CD4-positive, alpha-beta T cell (primary cell): ENCODE data around the gene RERE. TPM values are rescaled to one million over a fixed set of nuclear protein-coding genes. Genes with fewer than 3 reads are reported as not detected.
"Not testable (repeated sequence)": the region's sequence is repeated elsewhere in the genome, so short reads cannot be mapped to it uniquely, and the experiment has no call there.

ENCODE experiments used
- ATAC-seq: fragments of 200-7000 bp; cut with Tn5 transposase; one replicate; pipeline ENCODE4 v1.10.0; 2022; ENCODE audit warnings: mild to moderate bottlenecking; ENCODE audit not compliant: poor library complexity
- CTCF ChIA-PET: fragments of 350-600 bp; sonication (Branson Sonifier 250); formaldehyde crosslinking; loops from one replicate; lab custom pipeline; 2021; ENCODE audit warnings: antibody characterized with exemption, inconsistent platforms; lab: Charles Lee
- POLR2A ChIA-PET: fragments of 350-600 bp; sonication (Branson Sonifier 250); formaldehyde crosslinking; loops from one replicate; lab custom pipeline; 2021; ENCODE audit warnings: antibody characterized with exemption, inconsistent platforms; lab: Charles Lee
- DNase-seq, 14 experiments: peaks; one replicate each; pipeline ENCODE4 v3.0.0-alpha.2; 2013 to 2020; ENCODE audit warnings: mixed read lengths in 2 of 14
- H3K27ac ChIP-seq, 2 donors: one replicate each; pipeline versions ENCODE4 v1.5.1 to v1.7.0; 2013; ENCODE audit warnings: low read length in 2 of 2, low read depth in 1 of 2, mild to moderate bottlenecking in 1 of 2
- H3K27me3 ChIP-seq, 2 experiments: 1 replicate in 1 of 2; 2 replicates in 1 of 2; pipeline versions ENCODE4 v1.6.1 to v1.7.0; 2013; ENCODE audit warnings: low read length in 2 of 2, control low read depth in 1 of 2, mild to moderate bottlenecking in 1 of 2, moderate library complexity in 1 of 2; ENCODE audit not compliant: insufficient read depth in 2 of 2, control insufficient read depth in 1 of 2
- H3K36me3 ChIP-seq: one replicate; pipeline ENCODE4 v1.6.1; 2013; ENCODE audit warnings: low read length, control low read depth; ENCODE audit not compliant: insufficient read depth
- H3K4me1 ChIP-seq: one replicate; pipeline ENCODE4 v1.6.1; 2013; ENCODE audit warnings: low read length, control low read depth; ENCODE audit not compliant: insufficient read depth
- H3K4me3 ChIP-seq: one replicate; pipeline ENCODE4 v1.5.1; 2013; ENCODE audit warnings: mild to moderate bottlenecking, low read length, moderate library complexity
- H3K9me3 ChIP-seq, 2 experiments: 1 replicate in 1 of 2; 2 replicates in 1 of 2; pipeline versions ENCODE4 v1.6.1 to v1.7.0; 2013; ENCODE audit warnings: low read length in 2 of 2, mild to moderate bottlenecking in 2 of 2, control low read depth in 1 of 2, moderate library complexity in 1 of 2; ENCODE audit not compliant: control insufficient read depth in 1 of 2, insufficient read depth in 1 of 2
- H3K27ac Mint-ChIP-seq: one replicate; pipeline ENCODE4 v1.8.0; 2020; ENCODE audit warnings: mixed read lengths
- H3K27me3 Mint-ChIP-seq: one replicate; pipeline ENCODE4 v1.8.0; 2021; ENCODE audit warnings: mixed read lengths
- H3K36me3 Mint-ChIP-seq: one replicate; pipeline ENCODE4 v1.8.0; 2021; ENCODE audit warnings: low read depth, mixed read lengths
- H3K4me1 Mint-ChIP-seq: one replicate; pipeline ENCODE4 v1.8.0; 2021; ENCODE audit warnings: low read depth, mixed read lengths
- H3K4me3 Mint-ChIP-seq: one replicate; pipeline ENCODE4 v1.8.0; 2020; ENCODE audit warnings: mild to moderate bottlenecking, mixed read lengths
- H3K9me3 Mint-ChIP-seq: one replicate; pipeline ENCODE4 v1.8.0; 2020; ENCODE audit warnings: mixed read lengths
- intact Hi-C, 2 experiments: fragments of 100-400 bp; cut with DNase I in 1 of 2; cut with micrococcal nuclease in 1 of 2; formaldehyde crosslinking; loops; one replicate each; pipeline versions ENCODE4 v1.15.1 to v1.9.0; 2023 to 2025; cut with DNase I, micrococcal nuclease
- total RNA-seq, 174 experiments: library from RNA in 2 of 174; stranded (reverse) in 2 of 174; gene quantifications; one replicate each; pipeline ENCODE4 v1.2.3 and lab custom pipeline; 2021 to 2026
- TF ChIP-seq, protein P1 (sequence below): fragments of 200-600 bp; IDR thresholded peaks from one replicate; pipeline ENCODE4 v1.8.0; 2022; ENCODE audit warnings: antibody characterized with exemption, mild to moderate bottlenecking

RERE gene
- total RNA-seq, 2 experiments from 2014 or later: 78.4 to 84.0 TPM

DNA sequence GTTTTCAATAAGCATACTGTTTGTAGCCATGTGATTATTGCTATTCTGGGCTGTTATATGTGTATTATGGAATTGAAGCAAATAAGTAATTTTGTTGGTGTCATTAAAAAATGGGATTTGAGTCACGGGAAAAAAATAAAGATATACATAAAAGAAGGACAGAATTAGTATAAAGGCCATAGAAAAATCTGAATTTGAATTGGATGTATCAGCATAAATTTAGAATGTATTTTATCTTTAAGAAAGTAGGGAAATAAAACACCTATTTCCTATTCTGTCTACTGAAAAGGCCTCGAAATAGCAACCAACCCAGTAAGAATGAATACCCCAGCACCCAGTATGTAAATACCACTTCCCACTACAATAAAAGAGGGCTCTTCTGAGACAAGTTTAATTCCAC is 313.6 kb downstream of the RERE start:
- H3K27me3 Mint-ChIP-seq: no peaks in the 10 kb centered on the region
- DNase-seq: no peak
- POLR2A ChIA-PET: no interaction called here
- no peak for ATAC-seq
- no peaks in the 10 kb centered on the region for H3K9me3 Mint-ChIP-seq
- Histone ChIP-seq H3K27me3 (no peaks in the 10 kb centered on the region), H3K36me3 (peaks cover 26% of the 10 kb centered on the region), H3K27ac (no peak overlapping the region), H3K4me1 (no peaks in the 10 kb centered on the region), H3K4me3 (no peak overlapping the region), H3K9me3 (no peaks in the 10 kb centered on the region)
- peaks cover 41% of the 10 kb centered on the region for H3K36me3 Mint-ChIP-seq
- intact Hi-C loops: no loop called here
- peaks cover 20% of the 10 kb centered on the region for H3K4me1 Mint-ChIP-seq
- TF ChIP-seq, protein P1, sequence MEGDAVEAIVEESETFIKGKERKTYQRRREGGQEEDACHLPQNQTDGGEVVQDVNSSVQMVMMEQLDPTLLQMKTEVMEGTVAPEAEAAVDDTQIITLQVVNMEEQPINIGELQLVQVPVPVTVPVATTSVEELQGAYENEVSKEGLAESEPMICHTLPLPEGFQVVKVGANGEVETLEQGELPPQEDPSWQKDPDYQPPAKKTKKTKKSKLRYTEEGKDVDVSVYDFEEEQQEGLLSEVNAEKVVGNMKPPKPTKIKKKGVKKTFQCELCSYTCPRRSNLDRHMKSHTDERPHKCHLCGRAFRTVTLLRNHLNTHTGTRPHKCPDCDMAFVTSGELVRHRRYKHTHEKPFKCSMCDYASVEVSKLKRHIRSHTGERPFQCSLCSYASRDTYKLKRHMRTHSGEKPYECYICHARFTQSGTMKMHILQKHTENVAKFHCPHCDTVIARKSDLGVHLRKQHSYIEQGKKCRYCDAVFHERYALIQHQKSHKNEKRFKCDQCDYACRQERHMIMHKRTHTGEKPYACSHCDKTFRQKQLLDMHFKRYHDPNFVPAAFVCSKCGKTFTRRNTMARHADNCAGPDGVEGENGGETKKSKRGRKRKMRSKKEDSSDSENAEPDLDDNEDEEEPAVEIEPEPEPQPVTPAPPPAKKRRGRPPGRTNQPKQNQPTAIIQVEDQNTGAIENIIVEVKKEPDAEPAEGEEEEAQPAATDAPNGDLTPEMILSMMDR: no peak
- CTCF ChIA-PET: interaction anchor here (0.6 kb wide), 1 partner anchor 21 kb away, joined by 5 read pairs; no protein-coding TSS in a partner anchor
- H3K27ac Mint-ChIP-seq: no peak overlapping the region
- H3K4me3 Mint-ChIP-seq: no peak overlapping the region

DNA sequence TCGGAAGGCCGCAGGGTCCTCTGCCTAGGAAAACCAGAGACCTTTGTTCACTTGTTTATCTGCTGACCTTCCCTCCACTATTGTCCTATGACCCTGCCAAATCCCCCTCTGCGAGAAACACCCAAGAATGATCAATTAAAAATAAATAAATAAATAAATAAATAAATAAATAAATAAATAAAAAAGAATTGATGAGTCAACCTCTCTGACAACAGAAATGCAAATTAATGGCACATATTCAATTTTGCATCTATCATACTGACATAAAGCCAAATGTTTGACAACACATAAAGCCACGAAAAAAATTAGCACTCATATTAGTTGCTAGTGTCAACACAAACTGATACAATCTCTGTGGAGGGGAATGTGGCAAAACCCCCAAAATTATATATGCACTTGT is 314.5 kb downstream of the RERE start:
- CTCF ChIA-PET: not testable (repeated sequence)
- peaks cover 38% of the 10 kb centered on the region for H3K36me3 Mint-ChIP-seq

DNA sequence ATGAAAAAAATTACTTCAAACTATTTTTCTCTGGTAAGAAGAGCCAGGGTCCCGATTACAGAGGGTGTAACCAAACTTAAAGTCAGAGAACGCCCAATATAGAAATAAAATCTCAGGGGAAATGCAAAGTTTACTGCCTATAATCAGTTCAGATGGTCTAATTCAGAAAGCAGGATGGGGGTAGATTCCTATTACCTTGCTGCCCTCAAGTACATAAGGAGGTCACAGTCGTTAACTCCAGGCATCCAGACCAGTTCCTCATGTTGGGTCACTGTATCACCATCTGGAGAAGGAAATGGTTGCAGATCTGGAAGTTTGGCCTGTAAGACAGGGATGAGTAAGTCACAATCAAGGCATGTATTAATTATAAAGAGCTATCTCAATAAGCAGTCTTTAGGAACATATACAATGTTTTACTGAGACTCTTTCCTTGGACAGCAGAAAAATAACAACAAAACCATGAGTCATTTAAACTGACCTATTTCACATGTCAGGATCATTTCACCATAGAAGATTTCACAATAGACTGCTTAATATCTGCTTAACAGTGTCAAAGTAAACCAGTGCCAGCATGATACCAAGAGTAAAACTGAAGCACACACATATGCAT is 320.1 kb downstream of the RERE start:
- Histone ChIP-seq H3K9me3 (no peaks in the 10 kb centered on the region), H3K4me1 (no peaks in the 10 kb centered on the region), H3K27me3 (no peaks in the 10 kb centered on the region), H3K4me3 (no peak overlapping the region), H3K36me3 (peaks cover 26% of the 10 kb centered on the region), H3K27ac (no peak overlapping the region)
- peaks cover 61% of the 10 kb centered on the region for H3K36me3 Mint-ChIP-seq
- TF ChIP-seq, protein P1: no peak
- no peaks in the 10 kb centered on the region for H3K27me3 Mint-ChIP-seq
- DNase-seq: no peak
- no peaks in the 10 kb centered on the region for H3K9me3 Mint-ChIP-seq
- CTCF ChIA-PET: no interaction called here
- no peak overlapping the region for H3K27ac Mint-ChIP-seq
- intact Hi-C loops: no loop called here
- peaks cover 9% of the 10 kb centered on the region for H3K4me1 Mint-ChIP-seq
- no peak for ATAC-seq
- POLR2A ChIA-PET: interaction anchor here (1.3 to 1.7 kb wide), 2 partner anchors 20 to 28 kb away, joined by 3 to 4 read pairs; no protein-coding TSS in a partner anchor
- no peak overlapping the region for H3K4me3 Mint-ChIP-seq

More for the DNA sequence above, 314.5 kb downstream of the RERE start:
- H3K27me3 ChIP-seq, POLR2A ChIA-PET, H3K9me3 ChIP-seq, DNase-seq, H3K27me3 Mint-ChIP-seq, H3K27ac ChIP-seq, H3K4me1 ChIP-seq, H3K4me3 ChIP-seq, intact Hi-C loops, H3K4me3 Mint-ChIP-seq, H3K9me3 Mint-ChIP-seq, ATAC-seq, H3K27ac Mint-ChIP-seq: not testable (repeated sequence)
- H3K36me3 ChIP-seq: peaks cover 21% of the 10 kb centered on the region
- H3K4me1 Mint-ChIP-seq: peaks cover 13% of the 10 kb centered on the region
